ENCODE measurements around the gene NT5C3A. TPM values are rescaled to one million over a fixed set of nuclear protein-coding genes. Genes with fewer than 3 reads are reported as not detected.
A peak's percentile ranks its signal among the peaks of the same experiment; 100 is the strongest.

Gene NT5C3A
- total RNA-seq, 1 donor from 2014 or later, result 31.9 TPM

GRCh38 chr7:33039257-33039902 lies 23.2 kb downstream of the NT5C3A start:
- Mint-ChIP-seq H3K27ac (ENCODE audit: unreplicated experiment) (no peak overlapping the region), H3K4me3 (ENCODE audit: unreplicated experiment) (no peak overlapping the region), H3K9me3 (ENCODE audit: unreplicated experiment) (no peaks in the 10 kb centered on the region), H3K4me1 (ENCODE audit: unreplicated experiment) (peaks cover 15% of the 10 kb centered on the region), H3K27me3 (ENCODE audit: unreplicated experiment) (no peaks in the 10 kb centered on the region), H3K36me3 (ENCODE audit: low read depth, unreplicated experiment) (no peaks in the 10 kb centered on the region)
- no peak for DNase-seq (ENCODE audit: low spot score)
- TF ChIP-seq CTCF (IDR thresholded peaks at IDR 0.05; ENCODE audit: unreplicated experiment), result no peak

- no peak for DNase-seq (ENCODE audit: low spot score)
- no peak overlapping the region for H3K4me3 Mint-ChIP-seq (ENCODE audit: unreplicated experiment)
- TF ChIP-seq CTCF (IDR thresholded peaks at IDR 0.05; ENCODE audit: unreplicated experiment), result no peak
- no peak overlapping the region for H3K27ac Mint-ChIP-seq (ENCODE audit: unreplicated experiment)
- H3K9me3 Mint-ChIP-seq (ENCODE audit: unreplicated experiment), result no peaks in the 10 kb centered on the region
- H3K4me1 Mint-ChIP-seq (ENCODE audit: unreplicated experiment), result peaks cover 10% of the 10 kb centered on the region
- peaks cover 2% of the 10 kb centered on the region for H3K27me3 Mint-ChIP-seq (ENCODE audit: unreplicated experiment)
- no peaks in the 10 kb centered on the region for H3K36me3 Mint-ChIP-seq (ENCODE audit: low read depth, unreplicated experiment)
Observed at GRCh38 chr7:33038639-33039038, 23.9 kb downstream of the NT5C3A start.

GRCh38 chr7:33035776-33036175 lies 26.8 kb downstream of the NT5C3A start:
- no peak for TF ChIP-seq CTCF (IDR thresholded peaks at IDR 0.05; ENCODE audit: unreplicated experiment)
- peaks cover 5% of the 10 kb centered on the region for H3K4me1 Mint-ChIP-seq (ENCODE audit: unreplicated experiment)
- peaks cover 2% of the 10 kb centered on the region for H3K27me3 Mint-ChIP-seq (ENCODE audit: unreplicated experiment)
- no peaks in the 10 kb centered on the region for H3K9me3 Mint-ChIP-seq (ENCODE audit: unreplicated experiment)
- H3K4me3 Mint-ChIP-seq (ENCODE audit: unreplicated experiment), result no peak overlapping the region
- H3K36me3 Mint-ChIP-seq (ENCODE audit: low read depth, unreplicated experiment), result no peaks in the 10 kb centered on the region
- DNase-seq (ENCODE audit: low spot score), result no peak
- H3K27ac Mint-ChIP-seq (ENCODE audit: unreplicated experiment), result no peak overlapping the region

- DNase-seq (ENCODE audit: low spot score), result no peak
- Mint-ChIP-seq H3K4me1 (ENCODE audit: unreplicated experiment) (no peaks in the 10 kb centered on the region), H3K9me3 (ENCODE audit: unreplicated experiment) (no peaks in the 10 kb centered on the region), H3K4me3 (ENCODE audit: unreplicated experiment) (no peak overlapping the region), H3K27me3 (ENCODE audit: unreplicated experiment) (no peaks in the 10 kb centered on the region), H3K36me3 (ENCODE audit: low read depth, unreplicated experiment) (no peaks in the 10 kb centered on the region), H3K27ac (ENCODE audit: unreplicated experiment) (no peak overlapping the region)
- no peak for TF ChIP-seq CTCF (IDR thresholded peaks at IDR 0.05; ENCODE audit: unreplicated experiment)
Observed at GRCh38 chr7:33024189-33024757, 38.3 kb downstream of the NT5C3A start.

- DNase-seq (ENCODE audit: low spot score), result no peak
- H3K36me3 Mint-ChIP-seq (ENCODE audit: low read depth, unreplicated experiment), result peaks cover 31% of the 10 kb centered on the region
- TF ChIP-seq CTCF (IDR thresholded peaks at IDR 0.05; ENCODE audit: unreplicated experiment), result no peak
- H3K27ac Mint-ChIP-seq (ENCODE audit: unreplicated experiment), result no peak overlapping the region
- H3K9me3 Mint-ChIP-seq (ENCODE audit: unreplicated experiment), result no peaks in the 10 kb centered on the region
- peaks cover 4% of the 10 kb centered on the region for H3K27me3 Mint-ChIP-seq (ENCODE audit: unreplicated experiment)
- peak overlapping the region; percentile 56 for H3K4me3 Mint-ChIP-seq (ENCODE audit: unreplicated experiment)
- no peaks in the 10 kb centered on the region for H3K4me1 Mint-ChIP-seq (ENCODE audit: unreplicated experiment)
Observed at GRCh38 chr7:33012364-33012763, 50.2 kb downstream of the NT5C3A start.

Measured in endothelial cell (in vitro differentiated cells).